ENCODE measurements around the gene PAMR1. TPM values are rescaled to one million over a fixed set of nuclear protein-coding genes. Genes with fewer than 3 reads are reported as not detected.

The PAMR1 gene
- total and polyA plus RNA-seq, 7 experiments from 2014 or later: not detected

DNA sequence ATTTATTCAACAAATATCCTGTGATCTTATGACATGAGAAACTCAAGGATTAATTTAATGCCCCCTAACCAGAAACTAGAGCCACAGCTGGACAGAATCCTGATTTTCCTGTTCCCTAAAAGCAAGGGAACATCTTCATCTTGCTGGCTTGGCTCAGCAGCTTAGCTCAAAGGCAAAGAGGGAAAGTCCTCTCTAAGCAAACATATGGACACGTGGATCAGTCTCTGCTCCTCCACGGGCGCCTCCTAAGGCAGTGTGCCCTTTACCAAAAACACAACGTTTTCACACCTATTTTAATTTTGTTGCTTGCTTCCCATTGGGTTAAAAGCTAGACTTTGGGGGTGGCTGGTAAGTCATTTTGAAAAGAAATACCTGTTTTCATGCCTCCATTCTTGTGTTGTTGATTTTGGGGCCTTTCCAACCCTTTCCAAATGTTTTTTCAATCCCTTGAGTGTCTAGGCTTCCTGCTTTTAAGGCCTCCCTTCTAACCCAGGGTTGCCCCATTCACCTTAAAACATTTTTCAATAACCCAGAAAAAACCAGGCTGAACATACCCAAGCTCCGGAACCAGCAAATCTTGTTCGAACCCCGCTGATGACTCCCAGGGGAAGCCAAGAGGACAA, 121.5 kb downstream of the PAMR1 start:
- H3K36me3 Mint-ChIP-seq: no peaks in the 10 kb centered on the region
- ChIA-PET POLR2A (interaction anchor here (0.6 to 0.9 kb wide), 2 partner anchors 36 to 396 kb away, joined by 4 to 5 read pairs; no protein-coding TSS in a partner anchor), CTCF (interaction anchor here (0.7 to 1.0 kb wide), 4 partner anchors 8 to 481 kb away, joined by 3 to 4 read pairs (median 3); no protein-coding TSS in a partner anchor)
- peaks cover 0 to 27% (median 3%) of the 10 kb centered on the region in 5 donors for H3K27me3 Mint-ChIP-seq
- ATAC-seq: no peak
- Histone ChIP-seq H3K4me3 (ENCODE audit: low read length) (no peak overlapping the region), H3K36me3 (ENCODE audit: control insufficient read depth in 2 of 3, insufficient read depth in 3 of 3, low read length in 3 of 3) (no peaks in the 10 kb centered on the region), H3K4me1 (ENCODE audit: control insufficient read depth in 2 of 2, insufficient read depth in 2 of 2, low read length in 2 of 2) (no peaks in the 10 kb centered on the region), H3K9me3 (ENCODE audit: control insufficient read depth in 2 of 3, low read length in 3 of 3) (no peaks in the 10 kb centered on the region), H3K27ac (ENCODE audit: low read depth, low read length) (no peak overlapping the region), H3K27me3 (ENCODE audit: control insufficient read depth in 2 of 2, insufficient read depth in 2 of 2, low read length in 2 of 2) (no peaks in the 10 kb centered on the region)
- H3K27ac Mint-ChIP-seq: no peak overlapping the region
- H3K4me3 Mint-ChIP-seq: peak overlapping the region in 1 of 10 donors; percentile 21
- H3K4me1 Mint-ChIP-seq: peaks cover 0 to 4% (median 0%) of the 10 kb centered on the region in 7 donors
- no peaks in the 10 kb centered on the region for H3K9me3 Mint-ChIP-seq
- intact Hi-C loops (cut with micrococcal nuclease): no loop called here
- DNase-seq: no peak

DNA sequence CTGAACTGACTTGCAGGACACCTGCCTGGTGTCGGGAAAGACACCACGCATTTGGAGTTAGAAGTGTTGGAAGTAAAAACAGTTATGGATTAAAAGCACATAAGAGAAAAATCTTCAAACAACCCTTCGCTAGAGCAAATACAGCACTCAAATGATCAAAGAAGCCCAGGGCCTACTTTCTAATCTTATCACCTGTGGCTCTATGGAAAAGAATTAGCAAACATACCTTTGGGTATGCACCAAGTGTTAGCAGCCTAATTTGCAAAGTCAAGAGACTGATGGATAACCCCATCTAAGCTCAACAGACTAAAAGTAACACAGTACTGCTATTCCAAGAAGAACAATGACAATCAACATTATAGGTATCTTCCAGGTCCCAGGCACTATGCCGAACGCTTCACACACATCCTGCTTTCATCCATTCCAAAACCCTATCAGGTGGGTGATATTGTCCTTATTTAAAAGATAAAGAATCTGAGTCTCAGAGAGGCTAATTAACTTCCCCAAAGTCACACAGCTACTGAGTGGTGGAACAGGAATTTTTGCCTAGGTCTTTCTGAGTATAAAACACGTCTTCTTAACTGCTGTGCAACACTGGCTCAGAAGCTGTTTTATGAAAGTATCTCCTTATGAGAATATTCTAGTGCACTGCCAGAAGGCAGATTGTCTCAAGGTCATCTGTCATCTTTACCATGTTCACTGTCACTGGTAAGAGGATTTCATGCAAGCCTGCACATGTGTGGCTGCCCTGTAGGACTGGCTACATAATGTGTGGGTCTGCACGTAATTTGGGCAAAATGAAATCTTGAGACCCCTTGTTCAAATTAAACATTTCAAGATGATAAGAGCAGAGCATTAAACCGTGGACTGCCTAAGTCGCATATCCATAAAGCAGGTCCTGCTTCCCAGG, 122.4 kb downstream of the PAMR1 start:
- ATAC-seq: no peak
- H3K9me3 ChIP-seq (ENCODE audit: control insufficient read depth in 2 of 3, low read length in 3 of 3): no peaks in the 10 kb centered on the region
- CTCF ChIA-PET: interaction anchor here (0.7 to 1.0 kb wide), 3 partner anchors 9 to 481 kb away, joined by 3 to 4 read pairs (median 3); no protein-coding TSS in a partner anchor
- no peak overlapping the region for H3K4me3 ChIP-seq (ENCODE audit: low read length)
- H3K27me3 ChIP-seq (ENCODE audit: control insufficient read depth in 2 of 2, insufficient read depth in 2 of 2, low read length in 2 of 2): no peaks in the 10 kb centered on the region
- Mint-ChIP-seq H3K27ac (no peak overlapping the region), H3K27me3 (peaks cover 0 to 32% (median 0%) of the 10 kb centered on the region in 5 donors), H3K36me3 (no peaks in the 10 kb centered on the region), H3K4me3 (no peak overlapping the region), H3K9me3 (no peaks in the 10 kb centered on the region), H3K4me1 (peaks cover 0 to 4% (median 0%) of the 10 kb centered on the region in 7 donors)
- DNase-seq: no peak
- POLR2A ChIA-PET: no interaction called here
- intact Hi-C loops (cut with micrococcal nuclease): no loop called here
- no peaks in the 10 kb centered on the region for H3K4me1 ChIP-seq (ENCODE audit: control insufficient read depth in 2 of 2, insufficient read depth in 2 of 2, low read length in 2 of 2)
- H3K27ac ChIP-seq (ENCODE audit: low read depth, low read length): no peak overlapping the region
- H3K36me3 ChIP-seq (ENCODE audit: control insufficient read depth in 2 of 3, insufficient read depth in 3 of 3, low read length in 3 of 3): no peaks in the 10 kb centered on the region

DNA sequence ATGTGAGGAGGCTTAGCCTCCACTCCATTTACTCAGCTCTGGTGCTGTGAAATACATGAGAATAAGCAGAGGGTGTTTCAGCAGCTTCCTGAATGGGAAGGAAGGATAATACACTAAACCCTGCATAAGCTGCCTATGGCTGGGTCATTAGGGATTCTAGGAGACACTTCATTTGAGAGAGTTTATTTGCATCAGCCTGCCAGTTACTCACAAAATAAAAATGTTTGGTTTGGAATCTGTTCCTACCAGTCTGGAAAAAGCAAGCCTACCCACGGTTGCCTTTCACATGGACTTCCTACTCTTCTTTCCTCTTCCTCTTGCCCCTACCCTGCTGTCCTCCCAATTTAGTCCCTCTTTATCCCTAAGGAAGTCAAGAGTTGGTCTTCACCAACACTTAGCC, 126.5 kb downstream of the PAMR1 start:
- H3K27ac Mint-ChIP-seq: no peak overlapping the region
- no peak for ATAC-seq
- intact Hi-C loops (cut with micrococcal nuclease): no loop called here
- H3K4me1 Mint-ChIP-seq: peaks cover 0 to 11% (median 9%) of the 10 kb centered on the region in 7 donors
- peaks cover 0 to 31% (median 0%) of the 10 kb centered on the region in 5 donors for H3K27me3 Mint-ChIP-seq
- Histone ChIP-seq H3K9me3 (ENCODE audit: control insufficient read depth in 2 of 3, low read length in 3 of 3) (no peaks in the 10 kb centered on the region), H3K36me3 (ENCODE audit: control insufficient read depth in 2 of 3, insufficient read depth in 3 of 3, low read length in 3 of 3) (no peaks in the 10 kb centered on the region), H3K27ac (ENCODE audit: low read depth, low read length) (no peak overlapping the region), H3K4me1 (ENCODE audit: control insufficient read depth in 2 of 2, insufficient read depth in 2 of 2, low read length in 2 of 2) (no peaks in the 10 kb centered on the region), H3K27me3 (ENCODE audit: control insufficient read depth in 2 of 2, insufficient read depth in 2 of 2, low read length in 2 of 2) (no peaks in the 10 kb centered on the region), H3K4me3 (ENCODE audit: low read length) (no peak overlapping the region)
- no peaks in the 10 kb centered on the region for H3K36me3 Mint-ChIP-seq
- POLR2A ChIA-PET: no interaction called here
- no peaks in the 10 kb centered on the region for H3K9me3 Mint-ChIP-seq
- CTCF ChIA-PET: no interaction called here
- no peak for DNase-seq
- no peak overlapping the region for H3K4me3 Mint-ChIP-seq

DNA sequence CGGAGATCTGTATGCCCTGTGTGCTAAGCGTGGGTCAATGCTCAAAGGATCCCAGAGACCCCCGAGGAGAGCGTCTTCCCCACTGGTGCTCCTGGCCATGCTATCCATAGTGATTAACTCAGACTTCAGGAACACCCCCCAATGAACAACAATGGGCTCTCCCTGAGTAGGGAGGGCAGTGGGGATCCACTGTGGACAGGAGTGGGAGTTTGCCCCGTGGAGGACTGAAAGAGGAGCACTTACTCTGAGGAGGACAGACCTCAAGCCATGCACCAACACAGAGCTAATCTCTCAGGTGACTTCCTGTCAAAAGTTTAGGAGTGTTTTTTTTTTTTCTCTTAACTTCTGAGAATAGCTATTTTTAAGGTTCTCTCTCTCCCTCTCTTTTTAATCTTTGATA, 130.5 kb downstream of the PAMR1 start:
- ChIA-PET CTCF (interaction anchor here (0.9 to 7.3 kb wide), 5 partner anchors 8 to 809 kb away, joined by 3 to 99 read pairs (median 4); no protein-coding TSS in a partner anchor), POLR2A (interaction anchor here (0.5 to 1.3 kb wide), 3 partner anchors 61 to 255 kb away, joined by 3 to 5 read pairs (median 3); no protein-coding TSS in a partner anchor)
- Histone ChIP-seq H3K27ac (ENCODE audit: low read depth, low read length) (no peak overlapping the region), H3K27me3 (ENCODE audit: control insufficient read depth in 2 of 2, insufficient read depth in 2 of 2, low read length in 2 of 2) (no peaks in the 10 kb centered on the region), H3K9me3 (ENCODE audit: control insufficient read depth in 2 of 3, low read length in 3 of 3) (no peaks in the 10 kb centered on the region), H3K36me3 (ENCODE audit: control insufficient read depth in 2 of 3, insufficient read depth in 3 of 3, low read length in 3 of 3) (no peaks in the 10 kb centered on the region), H3K4me1 (ENCODE audit: control insufficient read depth in 2 of 2, insufficient read depth in 2 of 2, low read length in 2 of 2) (peaks cover 0 to 17% of the 10 kb centered on the region in 2 donors), H3K4me3 (ENCODE audit: low read length) (no peak overlapping the region)
- H3K4me1 Mint-ChIP-seq: peaks cover 8 to 35% (median 30%) of the 10 kb centered on the region in 7 donors
- no peaks in the 10 kb centered on the region for H3K9me3 Mint-ChIP-seq
- peaks cover 0 to 39% (median 0%) of the 10 kb centered on the region in 5 donors for H3K27me3 Mint-ChIP-seq
- peak overlapping the region in 2 of 9 donors; percentile 56 to 69 for H3K27ac Mint-ChIP-seq
- no peak overlapping the region for H3K4me3 Mint-ChIP-seq
- ATAC-seq (no peak), DNase-seq (no peak)
- H3K36me3 Mint-ChIP-seq: no peaks in the 10 kb centered on the region
- intact Hi-C loops (cut with micrococcal nuclease): loop anchor here in 1 of 2 donors (5.0 kb wide), 3 partner anchors 92 to 313 kb away; no protein-coding TSS in a partner anchor

DNA sequence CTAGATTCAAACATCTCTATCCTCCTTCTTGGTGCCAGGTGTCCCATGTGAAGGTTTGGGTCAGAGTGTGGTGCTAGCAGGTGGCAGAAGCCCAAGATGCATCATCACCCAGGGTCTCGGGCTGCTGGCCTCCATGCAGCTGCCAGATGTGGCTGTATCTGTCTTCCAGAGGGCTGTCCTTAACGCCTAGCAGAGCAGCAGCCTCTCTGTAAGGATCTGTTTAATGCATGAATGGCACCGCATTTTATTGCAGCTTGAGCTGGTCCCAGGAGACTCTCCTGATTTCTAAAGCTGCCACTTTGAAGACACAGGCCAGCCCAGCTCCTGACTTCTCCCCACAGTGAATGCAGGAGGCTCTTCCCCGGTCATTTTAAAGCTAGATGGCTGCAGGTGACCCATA, 132.3 kb downstream of the PAMR1 start:
- ChIA-PET CTCF (interaction anchor here (0.5 to 7.3 kb wide), 11 partner anchors 57 to 807 kb away, joined by 3 to 99 read pairs (median 4); no protein-coding TSS in a partner anchor), POLR2A (interaction anchor here (1.6 kb wide), 1 partner anchor 464 kb away, joined by 4 read pairs; no protein-coding TSS in a partner anchor)
- intact Hi-C loops (cut with micrococcal nuclease): loop anchor here (2.0 to 5.0 kb wide), 6 partner anchors 94 to 552 kb away; no protein-coding TSS in a partner anchor
- Mint-ChIP-seq H3K27ac (no peak overlapping the region), H3K9me3 (no peaks in the 10 kb centered on the region), H3K4me3 (no peak overlapping the region), H3K36me3 (no peaks in the 10 kb centered on the region), H3K4me1 (peaks cover 8 to 35% (median 30%) of the 10 kb centered on the region in 7 donors), H3K27me3 (peaks cover 0 to 23% (median 0%) of the 10 kb centered on the region in 5 donors)
- H3K27ac ChIP-seq (ENCODE audit: low read depth, low read length): no peak overlapping the region
- DNase-seq (no peak), ATAC-seq (no peak)
- H3K4me3 ChIP-seq (ENCODE audit: low read length): no peak overlapping the region
- no peaks in the 10 kb centered on the region for H3K36me3 ChIP-seq (ENCODE audit: control insufficient read depth in 2 of 3, insufficient read depth in 3 of 3, low read length in 3 of 3)
- no peaks in the 10 kb centered on the region for H3K27me3 ChIP-seq (ENCODE audit: control insufficient read depth in 2 of 2, insufficient read depth in 2 of 2, low read length in 2 of 2)
- H3K9me3 ChIP-seq (ENCODE audit: control insufficient read depth in 2 of 3, low read length in 3 of 3): no peaks in the 10 kb centered on the region
- H3K4me1 ChIP-seq (ENCODE audit: control insufficient read depth in 2 of 2, insufficient read depth in 2 of 2, low read length in 2 of 2): peaks cover 0 to 17% of the 10 kb centered on the region in 2 donors

All from naive thymus-derived CD4-positive, alpha-beta T cell (primary cell).